RWPE1 (cell line): ENCODE data around the gene MYO1D.
"Not testable (repeated sequence)": the region's sequence is repeated elsewhere in the genome, so short reads cannot be mapped to it uniquely, and the experiment has no call there.

Experiments used
- CTCF ChIA-PET: fragments of 350-600 bp; sonication (Branson Sonifier 250); formaldehyde crosslinking; extraction: SDS; loops from one replicate; lab custom pipeline; 2021; lab: Yijun Ruan, JAX
- POLR2A ChIA-PET: fragments of 400-600 bp; formaldehyde crosslinking; extraction: SDS; loops from one replicate; lab custom pipeline; 2020; ENCODE audit warnings: antibody characterized with exemption; ENCODE audit not compliant: low non-redundant PET; lab: Yijun Ruan, JAX
- DNase-seq: peaks from one replicate; pipeline ENCODE4 v3.0.0; 2012; ENCODE audit warnings: low spot score
- H3K27ac ChIP-seq: fragments of 450-650 bp; 2 replicates; pipeline ENCODE4 v1.5.1; 2017
- CTCF ChIP-seq: fragments of 450-650 bp; conservative IDR thresholded peaks from 2 replicates; pipeline ENCODE4 v1.5.1; 2017; ENCODE audit warnings: low read depth, mild to moderate bottlenecking

Gene MYO1D

GRCh38 chr17:32527146-32527545 is 349.8 kb downstream of the MYO1D start:
- no peak for DNase-seq
- POLR2A ChIA-PET: no interaction called here
- H3K27ac ChIP-seq: no peak overlapping the region
- CTCF ChIA-PET: no interaction called here
- no peak for TF ChIP-seq CTCF

GRCh38 chr17:32525122-32525521 is 351.8 kb downstream of the MYO1D start:
- no peak overlapping the region for H3K27ac ChIP-seq
- TF ChIP-seq CTCF: no peak
- ChIA-PET CTCF (no interaction called here), POLR2A (no interaction called here)
- no peak for DNase-seq

GRCh38 chr17:32524553-32524880 is 352.4 kb downstream of the MYO1D start:
- CTCF ChIA-PET, POLR2A ChIA-PET, H3K27ac ChIP-seq, DNase-seq: not testable (repeated sequence)

- POLR2A ChIA-PET: no interaction called here
- H3K27ac ChIP-seq: no peak overlapping the region
- TF ChIP-seq CTCF: no peak
- DNase-seq: no peak
- CTCF ChIA-PET: no interaction called here
These were observed 352.9 kb downstream of the MYO1D start for GRCh38 chr17:32523827-32524552.

GRCh38 chr17:32523017-32523680 is 353.8 kb downstream of the MYO1D start:
- DNase-seq: no peak
- no peak for TF ChIP-seq CTCF
- CTCF ChIA-PET: no interaction called here
- H3K27ac ChIP-seq: no peak overlapping the region
- POLR2A ChIA-PET: no interaction called here

GRCh38 chr17:32520737-32521404 is 356.1 kb downstream of the MYO1D start:
- CTCF ChIA-PET: no interaction called here
- no peak for TF ChIP-seq CTCF

More at GRCh38 chr17:32520737-32521404, 356.1 kb downstream of the MYO1D start:
- H3K27ac ChIP-seq: no peak overlapping the region
- no peak for DNase-seq
- POLR2A ChIA-PET: no interaction called here
